Kidney (tissue), 14 donors: Measurements from ENCODE around the gene TUBAL3. TPM values are rescaled to one million over a fixed set of nuclear protein-coding genes. Genes with fewer than 3 reads are reported as not detected.
"Not testable (repeated sequence)": the region's sequence is repeated elsewhere in the genome, so short reads cannot be mapped to it uniquely, and the experiment has no call there.

Source experiments
- DNase-seq, 5 donors: peaks; one replicate each; pipeline ENCODE4 v3.0.0-alpha.2; 2013 to 2020
- FAIRE-seq: peaks from 2 replicates; lab custom pipeline; 2012; peaks lifted over from hg19 to GRCh38; lab: Jason Lieb, UNC
- H3K27ac ChIP-seq, 2 donors: one replicate each; pipeline ENCODE4 v1.7.0; 2013; ENCODE audit warnings: low read depth in 2 of 2, low read length in 2 of 2, inconsistent platforms in 1 of 2
- H3K27me3 ChIP-seq: one replicate; pipeline ENCODE4 v1.7.1; 2013; ENCODE audit warnings: low read length, inconsistent platforms; ENCODE audit not compliant: control insufficient read depth, insufficient read depth
- H3K36me3 ChIP-seq, 3 donors: one replicate each; pipeline versions ENCODE4 v1.7.0 to v1.7.1; 2013; ENCODE audit warnings: low read length in 3 of 3, control low read depth in 1 of 3, inconsistent platforms in 1 of 3; ENCODE audit not compliant: insufficient read depth in 3 of 3, control insufficient read depth in 2 of 3
- H3K4me1 ChIP-seq, 3 donors: one replicate each; pipeline versions ENCODE4 v1.7.0 to v1.7.1; 2013; ENCODE audit warnings: low read length in 3 of 3, inconsistent platforms in 1 of 3, low read depth in 1 of 3; ENCODE audit not compliant: control insufficient read depth in 2 of 3, insufficient read depth in 2 of 3
- H3K4me3 ChIP-seq, 3 donors: one replicate each; pipeline versions ENCODE4 v1.7.0 to v1.8.1; 2013; ENCODE audit warnings: low read length in 3 of 3, control low read depth in 1 of 3, inconsistent platforms in 1 of 3
- H3K9ac ChIP-seq, 3 donors: one replicate each; pipeline versions ENCODE4 v1.7.0 to v1.7.1; 2013; ENCODE audit warnings: low read length in 3 of 3, control low read depth in 1 of 3, inconsistent platforms in 1 of 3
- H3K9me3 ChIP-seq, 3 donors: one replicate each; pipeline versions ENCODE4 v1.7.0 to v1.7.1; 2013; ENCODE audit warnings: low read length in 3 of 3, control low read depth in 1 of 3, inconsistent platforms in 1 of 3; ENCODE audit not compliant: control insufficient read depth in 2 of 3, insufficient read depth in 1 of 3
- intact Hi-C: fragments of 100-400 bp; cut with DNase I; formaldehyde crosslinking; loops from one replicate; pipeline ENCODE4 v1.11.1; 2022
- polyA plus RNA-seq: library from polyadenylated mRNA; stranded (reverse); fragments of 350-450 nt; fragmentation: Illumina TruSeq; extraction: RNeasy Lipid Tissue Mini Kit (QIAGEN cat#74804); gene quantifications from one replicate; pipeline ENCODE4 v1.2.3, GENCODE V29; 2014; ENCODE audit warnings: low read depth, low replicate concordance; ENCODE audit not compliant: insufficient read depth
- total RNA-seq: library from RNA; stranded (reverse); fragmentation: NEBNext Ultra II Directional; extraction: Animal tissue kit (Norgen Biotek cat#: 25700); gene quantifications from one replicate; pipeline ENCODE4 v1.2.1, GENCODE V29; 2021
- TF ChIP-seq, protein P1 (sequence below): IDR thresholded peaks from 3 replicates; pipeline ENCODE4 v1.5.1; 2012; ENCODE audit warnings: mild to moderate bottlenecking, moderate library complexity, borderline replicate concordance; ENCODE audit not compliant: insufficient read depth; ENCODE audit errors: extremely low read depth
- donor health status: control.
- donor health status: control.
- donor health status: control.
- donor health status: control.
- donor health status: control.
- donor health status: DM: yes; HTN: yes; CAD: no.
- donor health status: Normal renal cell carcinoma (clear cell type).

TUBAL3 gene
- total and polyA plus RNA-seq, 2 donors from 2014 or later, result 0.44 to 10.8 TPM

- Histone ChIP-seq H3K9ac (no peak overlapping the region), H3K4me1 (no peaks in the 10 kb centered on the region), H3K9me3 (no peaks in the 10 kb centered on the region), H3K4me3 (no peak overlapping the region), H3K36me3 (no peaks in the 10 kb centered on the region), H3K27ac (no peak overlapping the region), H3K27me3 (no peaks in the 10 kb centered on the region)
- TF ChIP-seq, protein P1, sequence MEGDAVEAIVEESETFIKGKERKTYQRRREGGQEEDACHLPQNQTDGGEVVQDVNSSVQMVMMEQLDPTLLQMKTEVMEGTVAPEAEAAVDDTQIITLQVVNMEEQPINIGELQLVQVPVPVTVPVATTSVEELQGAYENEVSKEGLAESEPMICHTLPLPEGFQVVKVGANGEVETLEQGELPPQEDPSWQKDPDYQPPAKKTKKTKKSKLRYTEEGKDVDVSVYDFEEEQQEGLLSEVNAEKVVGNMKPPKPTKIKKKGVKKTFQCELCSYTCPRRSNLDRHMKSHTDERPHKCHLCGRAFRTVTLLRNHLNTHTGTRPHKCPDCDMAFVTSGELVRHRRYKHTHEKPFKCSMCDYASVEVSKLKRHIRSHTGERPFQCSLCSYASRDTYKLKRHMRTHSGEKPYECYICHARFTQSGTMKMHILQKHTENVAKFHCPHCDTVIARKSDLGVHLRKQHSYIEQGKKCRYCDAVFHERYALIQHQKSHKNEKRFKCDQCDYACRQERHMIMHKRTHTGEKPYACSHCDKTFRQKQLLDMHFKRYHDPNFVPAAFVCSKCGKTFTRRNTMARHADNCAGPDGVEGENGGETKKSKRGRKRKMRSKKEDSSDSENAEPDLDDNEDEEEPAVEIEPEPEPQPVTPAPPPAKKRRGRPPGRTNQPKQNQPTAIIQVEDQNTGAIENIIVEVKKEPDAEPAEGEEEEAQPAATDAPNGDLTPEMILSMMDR, result no peak
- FAIRE-seq (no peak), DNase-seq (no peak)
- intact Hi-C loops, result no loop called here
Measured at GRCh38 chr10:5381187-5381586, 23.4 kb downstream of the TUBAL3 start.

- intact Hi-C loops, H3K36me3 ChIP-seq, H3K4me3 ChIP-seq, H3K27me3 ChIP-seq, H3K9ac ChIP-seq, H3K9me3 ChIP-seq, FAIRE-seq, H3K27ac ChIP-seq, DNase-seq, H3K4me1 ChIP-seq: not testable (repeated sequence)
Measured at GRCh38 chr10:5380395-5380794, 24.2 kb downstream of the TUBAL3 start.

GRCh38 chr10:5379202-5379601, 25.4 kb downstream of the TUBAL3 start:
- H3K9me3 ChIP-seq, H3K4me3 ChIP-seq, H3K27me3 ChIP-seq, DNase-seq, H3K36me3 ChIP-seq, FAIRE-seq, H3K9ac ChIP-seq, H3K4me1 ChIP-seq, H3K27ac ChIP-seq, intact Hi-C loops: not testable (repeated sequence)

GRCh38 chr10:5376450-5376849, 28.2 kb downstream of the TUBAL3 start:
- Histone ChIP-seq H3K9ac (no peak overlapping the region), H3K27me3 (no peaks in the 10 kb centered on the region), H3K9me3 (no peaks in the 10 kb centered on the region), H3K36me3 (no peaks in the 10 kb centered on the region), H3K4me3 (no peak overlapping the region), H3K27ac (no peak overlapping the region), H3K4me1 (peaks cover 0 to 5% (median 3%) of the 10 kb centered on the region in 3 donors)
- no peak for FAIRE-seq
- DNase-seq, result peak in 1 of 5 donors; percentile 10
- TF ChIP-seq, protein P1, result no peak
- intact Hi-C loops, result no loop called here
